PC-3 (cell line): ENCODE results near the gene GFM1.

Source experiments
- EZH2 ChIP-seq: fragments of 300-600 bp; sonication (generic); IDR thresholded peaks from one replicate; pipeline ENCODE4 v1.6.1; 2017; ENCODE audit warnings: antibody characterized with exemption, mild to moderate bottlenecking, low read length; ENCODE audit not compliant: unreplicated experiment
- EZH2phosphoT487 ChIP-seq: fragments of 300-600 bp; sonication (generic); IDR thresholded peaks from 2 replicates; pipeline ENCODE4 v1.6.1; 2018; ENCODE audit warnings: mild to moderate bottlenecking, antibody characterized with exemption, low read length, borderline replicate concordance
- TF ChIP-seq, protein P1 (sequence below): fragments of 300-600 bp; sonication (generic); conservative IDR thresholded peaks from 2 replicates; pipeline ENCODE4 v1.5.1; 2017; ENCODE audit warnings: antibody characterized with exemption, low read depth, mild to moderate bottlenecking, low read length

DNA sequence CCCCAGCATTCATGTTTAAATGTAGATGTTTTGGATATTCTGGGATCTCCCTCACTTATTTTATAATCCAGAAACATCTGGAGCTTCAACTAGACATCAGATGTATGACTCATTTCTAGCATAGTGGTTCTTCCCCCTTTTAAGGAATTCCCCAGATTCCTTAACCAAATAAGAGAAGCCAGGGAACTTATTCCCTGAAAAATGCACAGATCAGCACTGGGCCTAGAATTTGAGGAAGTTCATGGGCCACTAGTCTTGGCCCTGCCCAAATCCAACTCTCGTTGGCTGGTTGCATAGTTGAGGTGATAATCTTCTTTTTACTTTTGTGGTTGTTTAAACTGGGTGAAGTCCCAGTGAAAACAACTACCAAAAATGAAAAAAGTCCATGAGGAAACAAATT lies 67.6 kb downstream of the GFM1 start:
- TF ChIP-seq, protein P1, sequence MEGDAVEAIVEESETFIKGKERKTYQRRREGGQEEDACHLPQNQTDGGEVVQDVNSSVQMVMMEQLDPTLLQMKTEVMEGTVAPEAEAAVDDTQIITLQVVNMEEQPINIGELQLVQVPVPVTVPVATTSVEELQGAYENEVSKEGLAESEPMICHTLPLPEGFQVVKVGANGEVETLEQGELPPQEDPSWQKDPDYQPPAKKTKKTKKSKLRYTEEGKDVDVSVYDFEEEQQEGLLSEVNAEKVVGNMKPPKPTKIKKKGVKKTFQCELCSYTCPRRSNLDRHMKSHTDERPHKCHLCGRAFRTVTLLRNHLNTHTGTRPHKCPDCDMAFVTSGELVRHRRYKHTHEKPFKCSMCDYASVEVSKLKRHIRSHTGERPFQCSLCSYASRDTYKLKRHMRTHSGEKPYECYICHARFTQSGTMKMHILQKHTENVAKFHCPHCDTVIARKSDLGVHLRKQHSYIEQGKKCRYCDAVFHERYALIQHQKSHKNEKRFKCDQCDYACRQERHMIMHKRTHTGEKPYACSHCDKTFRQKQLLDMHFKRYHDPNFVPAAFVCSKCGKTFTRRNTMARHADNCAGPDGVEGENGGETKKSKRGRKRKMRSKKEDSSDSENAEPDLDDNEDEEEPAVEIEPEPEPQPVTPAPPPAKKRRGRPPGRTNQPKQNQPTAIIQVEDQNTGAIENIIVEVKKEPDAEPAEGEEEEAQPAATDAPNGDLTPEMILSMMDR: no peak
- no peak for TF ChIP-seq EZH2
- no peak for TF ChIP-seq EZH2phosphoT487
